HEK293 (cell line): ENCODE results near the gene SUPT5H.

Source experiments
- BCL11A ChIP-seq: fragments of 450-650 bp; formaldehyde crosslinking; IDR thresholded peaks from 2 replicates; pipeline ENCODE4 v1.5.1; 2016; ENCODE audit warnings: low read depth, missing biosample characterization, missing genetic modification characterization
- GLI4 ChIP-seq: fragments of 450-650 bp; formaldehyde crosslinking; IDR thresholded peaks from 2 replicates; pipeline ENCODE4 v1.5.1; 2016; ENCODE audit warnings: missing biosample characterization, missing genetic modification characterization
- KLF10 ChIP-seq: fragments of 450-650 bp; IDR thresholded peaks from 2 replicates; pipeline ENCODE4 v1.5.1; 2018; ENCODE audit warnings: missing biosample characterization, mild to moderate bottlenecking, missing genetic modification characterization
- ZBTB17 ChIP-seq: fragments of 450-650 bp; formaldehyde crosslinking; IDR thresholded peaks from 2 replicates; pipeline ENCODE4 v1.5.1; 2016; ENCODE audit warnings: missing biosample characterization, missing genetic modification characterization
- ZBTB20 ChIP-seq: fragments of 450-650 bp; formaldehyde crosslinking; IDR thresholded peaks from 2 replicates; pipeline ENCODE4 v1.5.1; 2016; ENCODE audit warnings: missing biosample characterization, missing genetic modification characterization
- ZBTB21 ChIP-seq: fragments of 450-650 bp; formaldehyde crosslinking; IDR thresholded peaks from 2 replicates; pipeline ENCODE4 v1.5.1; 2017; ENCODE audit warnings: missing biosample characterization, missing genetic modification characterization
- ZBTB8A ChIP-seq: fragments of 450-650 bp; formaldehyde crosslinking; IDR thresholded peaks from 2 replicates; pipeline ENCODE4 v1.5.1; 2016; ENCODE audit warnings: missing biosample characterization, missing genetic modification characterization
- ZNF10 ChIP-seq: fragments of 450-650 bp; formaldehyde crosslinking; IDR thresholded peaks from 2 replicates; pipeline ENCODE4 v1.5.1; 2017; ENCODE audit warnings: missing biosample characterization, missing genetic modification characterization
- ZNF114 ChIP-seq: fragments of 450-650 bp; formaldehyde crosslinking; IDR thresholded peaks from 2 replicates; pipeline ENCODE4 v1.5.0; 2017; ENCODE audit warnings: missing biosample characterization, missing genetic modification characterization
- ZNF202 ChIP-seq: fragments of 450-650 bp; formaldehyde crosslinking; IDR thresholded peaks from 2 replicates; pipeline ENCODE4 v1.5.1; 2016; ENCODE audit warnings: missing biosample characterization, missing genetic modification characterization, borderline replicate concordance
- ZNF433 ChIP-seq: fragments of 450-650 bp; formaldehyde crosslinking; IDR thresholded peaks from 2 replicates; pipeline ENCODE4 v1.5.1; 2016; ENCODE audit warnings: missing biosample characterization, missing genetic modification characterization, low read depth
- ZNF596 ChIP-seq: fragments of 450-650 bp; IDR thresholded peaks from 2 replicates; pipeline ENCODE4 v1.5.0; 2018; ENCODE audit warnings: missing biosample characterization, mild to moderate bottlenecking, missing genetic modification characterization, moderate library complexity
- ZNF626 ChIP-seq: fragments of 450-650 bp; sonication (Bioruptor Pico); formaldehyde crosslinking; IDR thresholded peaks from 2 replicates; pipeline ENCODE4 v1.5.1; 2018; ENCODE audit warnings: missing biosample characterization, missing genetic modification characterization, inconsistent platforms
- ZNF658 ChIP-seq: fragments of 450-650 bp; formaldehyde crosslinking; IDR thresholded peaks from 2 replicates; pipeline ENCODE4; 2016; ENCODE audit warnings: missing biosample characterization, missing genetic modification characterization
- ZNF660 ChIP-seq: fragments of 450-650 bp; IDR thresholded peaks from 2 replicates; pipeline ENCODE4 v1.5.1; 2018; ENCODE audit warnings: missing biosample characterization, mild to moderate bottlenecking, missing genetic modification characterization
- TF ChIP-seq, protein P1 (sequence below): fragments of 450-650 bp; formaldehyde crosslinking; IDR thresholded peaks from 2 replicates; pipeline ENCODE4 v1.5.1; 2016; ENCODE audit warnings: missing biosample characterization, missing genetic modification characterization
- TF ChIP-seq, protein P2 (sequence below): fragments of 450-650 bp; formaldehyde crosslinking; IDR thresholded peaks from 2 replicates; pipeline ENCODE4 v1.5.1; 2016; ENCODE audit warnings: missing biosample characterization, missing genetic modification characterization
- TF ChIP-seq, protein P3 (sequence below): fragments of 450-650 bp; formaldehyde crosslinking; IDR thresholded peaks from 2 replicates; pipeline ENCODE4 v1.5.1; 2016; ENCODE audit warnings: missing biosample characterization, missing genetic modification characterization
- TF ChIP-seq, protein P4 (sequence below): fragments of 450-650 bp; formaldehyde crosslinking; IDR thresholded peaks from 2 replicates; pipeline ENCODE4 v1.5.1; 2016; ENCODE audit warnings: missing biosample characterization, missing genetic modification characterization
- TF ChIP-seq, protein P5 (sequence below): fragments of 450-650 bp; formaldehyde crosslinking; IDR thresholded peaks from 2 replicates; pipeline ENCODE4 v1.5.1; 2016; ENCODE audit warnings: missing biosample characterization, missing genetic modification characterization
- TF ChIP-seq, protein P6 (sequence below): fragments of 450-650 bp; formaldehyde crosslinking; IDR thresholded peaks from 2 replicates; pipeline ENCODE4 v1.5.1; 2017; ENCODE audit warnings: missing biosample characterization, missing genetic modification characterization
- TF ChIP-seq, protein P7 (sequence below): fragments of 450-650 bp; formaldehyde crosslinking; IDR thresholded peaks from 2 replicates; pipeline ENCODE4 v1.5.1; 2016; ENCODE audit warnings: missing biosample characterization, missing genetic modification characterization

The SUPT5H gene

DNA sequence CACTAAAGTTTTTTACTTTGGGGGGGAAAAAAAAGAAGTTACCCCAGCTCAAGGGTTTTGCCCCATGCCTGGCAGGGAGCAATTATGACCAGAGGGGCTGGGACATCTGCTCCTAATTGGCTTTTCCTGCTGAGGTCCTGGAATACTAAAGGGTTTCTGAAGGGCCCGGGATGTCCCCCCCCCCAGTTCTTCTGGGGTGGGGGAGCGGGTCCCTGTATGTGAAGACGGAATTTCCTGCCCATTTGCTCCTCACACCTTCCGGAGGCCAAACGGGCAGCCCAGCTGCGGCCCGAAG, 52.3 kb downstream of the SUPT5H start (continued):
- TF ChIP-seq, protein P1, sequence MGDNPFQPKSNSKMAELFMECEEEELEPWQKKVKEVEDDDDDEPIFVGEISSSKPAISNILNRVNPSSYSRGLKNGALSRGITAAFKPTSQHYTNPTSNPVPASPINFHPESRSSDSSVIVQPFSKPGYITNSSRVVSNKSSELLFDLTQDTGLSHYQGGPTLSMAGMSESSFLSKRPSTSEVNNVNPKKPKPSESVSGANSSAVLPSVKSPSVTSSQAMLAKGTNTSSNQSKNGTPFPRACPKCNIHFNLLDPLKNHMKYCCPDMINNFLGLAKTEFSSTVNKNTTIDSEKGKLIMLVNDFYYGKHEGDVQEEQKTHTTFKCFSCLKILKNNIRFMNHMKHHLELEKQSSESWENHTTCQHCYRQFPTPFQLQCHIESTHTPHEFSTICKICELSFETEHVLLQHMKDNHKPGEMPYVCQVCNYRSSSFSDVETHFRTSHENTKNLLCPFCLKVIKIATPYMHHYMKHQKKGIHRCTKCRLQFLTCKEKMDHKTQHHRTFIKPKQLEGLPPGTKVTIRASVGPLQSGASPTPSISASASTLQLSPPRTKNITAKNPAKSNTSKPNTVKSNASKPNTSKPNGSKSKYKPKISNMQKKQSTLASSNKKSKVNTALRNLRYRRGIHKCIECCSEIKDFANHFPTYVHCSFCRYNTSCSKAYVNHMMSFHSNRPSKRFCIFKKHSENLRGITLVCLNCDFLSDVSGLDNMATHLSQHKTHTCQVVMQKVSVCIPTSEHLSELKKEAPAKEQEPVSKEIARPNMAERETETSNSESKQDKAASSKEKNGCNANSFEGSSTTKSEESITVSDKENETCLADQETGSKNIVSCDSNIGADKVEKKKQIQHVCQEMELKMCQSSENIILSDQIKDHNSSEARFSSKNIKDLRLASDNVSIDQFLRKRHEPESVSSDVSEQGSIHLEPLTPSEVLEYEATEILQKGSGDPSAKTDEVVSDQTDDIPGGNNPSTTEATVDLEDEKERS (tag by site-specific recombination) = no peak
- peak; percentile 81; the same call in 1 of the 2 replicates for TF ChIP-seq ZNF660 (tag by site-specific recombination)
- TF ChIP-seq ZNF626 (tag by site-specific recombination) = no peak
- TF ChIP-seq, protein P2, sequence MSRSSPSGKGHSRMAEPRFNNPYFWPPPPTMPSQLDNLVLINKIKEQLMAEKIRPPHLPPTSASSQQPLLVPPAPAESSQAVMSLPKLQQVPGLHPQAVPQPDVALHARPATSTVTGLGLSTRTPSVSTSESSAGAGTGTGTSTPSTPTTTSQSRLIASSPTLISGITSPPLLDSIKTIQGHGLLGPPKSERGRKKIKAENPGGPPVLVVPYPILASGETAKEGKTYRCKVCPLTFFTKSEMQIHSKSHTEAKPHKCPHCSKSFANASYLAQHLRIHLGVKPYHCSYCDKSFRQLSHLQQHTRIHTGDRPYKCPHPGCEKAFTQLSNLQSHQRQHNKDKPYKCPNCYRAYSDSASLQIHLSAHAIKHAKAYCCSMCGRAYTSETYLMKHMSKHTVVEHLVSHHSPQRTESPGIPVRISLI = 0 out of 2 replicates have a peak, but pooled peaks have one; percentile 42
- TF ChIP-seq ZBTB20 (tag by site-specific recombination) = no peak
- TF ChIP-seq, protein P3, sequence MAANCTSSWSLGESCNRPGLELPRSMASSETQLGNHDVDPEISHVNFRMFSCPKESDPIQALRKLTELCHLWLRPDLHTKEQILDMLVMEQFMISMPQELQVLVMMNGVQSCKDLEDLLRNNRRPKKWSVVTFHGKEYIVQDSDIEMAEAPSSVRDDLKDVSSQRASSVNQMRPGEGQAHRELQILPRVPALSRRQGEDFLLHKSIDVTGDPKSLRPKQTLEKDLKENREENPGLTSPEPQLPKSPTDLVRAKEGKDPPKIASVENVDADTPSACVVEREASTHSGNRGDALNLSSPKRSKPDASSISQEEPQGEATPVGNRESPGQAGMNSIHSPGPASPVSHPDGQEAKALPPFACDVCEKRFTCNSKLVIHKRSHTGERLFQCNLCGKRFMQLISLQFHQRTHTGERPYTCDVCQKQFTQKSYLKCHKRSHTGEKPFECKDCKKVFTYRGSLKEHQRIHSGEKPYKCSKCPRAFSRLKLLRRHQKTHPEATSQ (tag by site-specific recombination) = no peak
- no peak for TF ChIP-seq ZBTB21 (tag by site-specific recombination)
- TF ChIP-seq ZNF202 = no peak
- TF ChIP-seq KLF10 (tag by site-specific recombination) = 0 out of 2 replicates have a peak, but pooled peaks have one; percentile 46
- no peak for TF ChIP-seq ZNF433 (tag by site-specific recombination)
- TF ChIP-seq ZBTB17 (tag by site-specific recombination) = no peak
- TF ChIP-seq BCL11A (tag by site-specific recombination) = no peak
- 0 out of 2 replicates have a peak, but pooled peaks have one; percentile 12 for TF ChIP-seq ZNF596 (tag by site-specific recombination)
- 0 out of 2 replicates have a peak, but pooled peaks have one; percentile 21 for TF ChIP-seq ZNF10 (tag by site-specific recombination)
- no peak for TF ChIP-seq GLI4 (tag by site-specific recombination)
- TF ChIP-seq, protein P4, sequence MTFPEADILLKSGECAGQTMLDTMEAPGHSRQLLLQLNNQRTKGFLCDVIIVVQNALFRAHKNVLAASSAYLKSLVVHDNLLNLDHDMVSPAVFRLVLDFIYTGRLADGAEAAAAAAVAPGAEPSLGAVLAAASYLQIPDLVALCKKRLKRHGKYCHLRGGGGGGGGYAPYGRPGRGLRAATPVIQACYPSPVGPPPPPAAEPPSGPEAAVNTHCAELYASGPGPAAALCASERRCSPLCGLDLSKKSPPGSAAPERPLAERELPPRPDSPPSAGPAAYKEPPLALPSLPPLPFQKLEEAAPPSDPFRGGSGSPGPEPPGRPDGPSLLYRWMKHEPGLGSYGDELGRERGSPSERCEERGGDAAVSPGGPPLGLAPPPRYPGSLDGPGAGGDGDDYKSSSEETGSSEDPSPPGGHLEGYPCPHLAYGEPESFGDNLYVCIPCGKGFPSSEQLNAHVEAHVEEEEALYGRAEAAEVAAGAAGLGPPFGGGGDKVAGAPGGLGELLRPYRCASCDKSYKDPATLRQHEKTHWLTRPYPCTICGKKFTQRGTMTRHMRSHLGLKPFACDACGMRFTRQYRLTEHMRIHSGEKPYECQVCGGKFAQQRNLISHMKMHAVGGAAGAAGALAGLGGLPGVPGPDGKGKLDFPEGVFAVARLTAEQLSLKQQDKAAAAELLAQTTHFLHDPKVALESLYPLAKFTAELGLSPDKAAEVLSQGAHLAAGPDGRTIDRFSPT (tag by site-specific recombination) = peak; percentile 77; the same call in 1 of the 2 replicates
- TF ChIP-seq, protein P5, sequence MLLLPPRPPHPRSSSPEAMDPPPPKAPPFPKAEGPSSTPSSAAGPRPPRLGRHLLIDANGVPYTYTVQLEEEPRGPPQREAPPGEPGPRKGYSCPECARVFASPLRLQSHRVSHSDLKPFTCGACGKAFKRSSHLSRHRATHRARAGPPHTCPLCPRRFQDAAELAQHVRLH = no peak
- TF ChIP-seq, protein P6, sequence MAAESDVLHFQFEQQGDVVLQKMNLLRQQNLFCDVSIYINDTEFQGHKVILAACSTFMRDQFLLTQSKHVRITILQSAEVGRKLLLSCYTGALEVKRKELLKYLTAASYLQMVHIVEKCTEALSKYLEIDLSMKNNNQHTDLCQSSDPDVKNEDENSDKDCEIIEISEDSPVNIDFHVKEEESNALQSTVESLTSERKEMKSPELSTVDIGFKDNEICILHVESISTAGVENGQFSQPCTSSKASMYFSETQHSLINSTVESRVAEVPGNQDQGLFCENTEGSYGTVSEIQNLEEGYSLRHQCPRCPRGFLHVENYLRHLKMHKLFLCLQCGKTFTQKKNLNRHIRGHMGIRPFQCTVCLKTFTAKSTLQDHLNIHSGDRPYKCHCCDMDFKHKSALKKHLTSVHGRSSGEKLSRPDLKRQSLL (tag by site-specific recombination) = 0 out of 2 replicates have a peak, but pooled peaks have one; percentile 27
- no peak for TF ChIP-seq ZNF114 (tag by site-specific recombination)
- no peak for TF ChIP-seq ZNF658 (tag by site-specific recombination)
- TF ChIP-seq ZBTB8A (tag by site-specific recombination) = peak; percentile 36
- TF ChIP-seq, protein P7, sequence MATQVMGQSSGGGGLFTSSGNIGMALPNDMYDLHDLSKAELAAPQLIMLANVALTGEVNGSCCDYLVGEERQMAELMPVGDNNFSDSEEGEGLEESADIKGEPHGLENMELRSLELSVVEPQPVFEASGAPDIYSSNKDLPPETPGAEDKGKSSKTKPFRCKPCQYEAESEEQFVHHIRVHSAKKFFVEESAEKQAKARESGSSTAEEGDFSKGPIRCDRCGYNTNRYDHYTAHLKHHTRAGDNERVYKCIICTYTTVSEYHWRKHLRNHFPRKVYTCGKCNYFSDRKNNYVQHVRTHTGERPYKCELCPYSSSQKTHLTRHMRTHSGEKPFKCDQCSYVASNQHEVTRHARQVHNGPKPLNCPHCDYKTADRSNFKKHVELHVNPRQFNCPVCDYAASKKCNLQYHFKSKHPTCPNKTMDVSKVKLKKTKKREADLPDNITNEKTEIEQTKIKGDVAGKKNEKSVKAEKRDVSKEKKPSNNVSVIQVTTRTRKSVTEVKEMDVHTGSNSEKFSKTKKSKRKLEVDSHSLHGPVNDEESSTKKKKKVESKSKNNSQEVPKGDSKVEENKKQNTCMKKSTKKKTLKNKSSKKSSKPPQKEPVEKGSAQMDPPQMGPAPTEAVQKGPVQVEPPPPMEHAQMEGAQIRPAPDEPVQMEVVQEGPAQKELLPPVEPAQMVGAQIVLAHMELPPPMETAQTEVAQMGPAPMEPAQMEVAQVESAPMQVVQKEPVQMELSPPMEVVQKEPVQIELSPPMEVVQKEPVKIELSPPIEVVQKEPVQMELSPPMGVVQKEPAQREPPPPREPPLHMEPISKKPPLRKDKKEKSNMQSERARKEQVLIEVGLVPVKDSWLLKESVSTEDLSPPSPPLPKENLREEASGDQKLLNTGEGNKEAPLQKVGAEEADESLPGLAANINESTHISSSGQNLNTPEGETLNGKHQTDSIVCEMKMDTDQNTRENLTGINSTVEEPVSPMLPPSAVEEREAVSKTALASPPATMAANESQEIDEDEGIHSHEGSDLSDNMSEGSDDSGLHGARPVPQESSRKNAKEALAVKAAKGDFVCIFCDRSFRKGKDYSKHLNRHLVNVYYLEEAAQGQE = no peak
